GM04504 (cell line): ENCODE results near the gene SPHK1.

Source experiments
- DNase-seq: peaks from one replicate; pipeline ENCODE4 v3.0.0-alpha.2; 2012; ENCODE audit warnings: low read depth

SPHK1 gene

GRCh38 chr17:76363107-76363842 lies 21.1 kb upstream of the SPHK1 start:
- no peak for DNase-seq

DNA sequence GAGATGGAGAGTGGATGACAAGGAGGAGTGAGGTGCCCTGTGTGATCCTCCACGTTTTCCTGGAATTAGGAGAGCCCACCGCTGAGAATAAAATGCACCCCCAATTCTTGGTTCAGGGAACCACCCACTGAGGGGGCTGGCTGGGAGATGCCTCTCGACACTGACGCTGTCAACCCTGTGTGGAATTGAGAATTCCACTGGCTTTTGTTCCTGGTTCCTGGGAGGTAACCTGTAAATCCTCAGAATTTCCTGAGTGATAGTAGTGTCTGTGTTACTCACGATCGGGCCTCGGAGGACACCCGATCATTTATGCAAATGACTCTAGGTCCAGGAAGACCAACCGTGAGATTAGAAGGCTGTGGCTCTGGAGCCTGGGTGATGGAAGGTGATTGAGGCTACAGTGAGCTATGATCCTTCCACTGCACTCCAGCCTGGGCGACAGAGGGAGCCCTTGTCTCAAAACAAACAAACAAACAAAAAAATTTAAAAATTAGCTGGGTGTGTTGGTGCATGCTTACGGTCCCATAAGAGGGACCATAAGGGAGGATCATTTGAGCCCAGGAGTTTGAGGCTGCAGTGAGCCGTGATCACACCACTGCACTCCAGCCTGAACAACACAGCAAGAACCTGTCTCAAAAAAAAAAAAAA lies 19.0 kb upstream of the SPHK1 start:
- DNase-seq: no peak

DNA sequence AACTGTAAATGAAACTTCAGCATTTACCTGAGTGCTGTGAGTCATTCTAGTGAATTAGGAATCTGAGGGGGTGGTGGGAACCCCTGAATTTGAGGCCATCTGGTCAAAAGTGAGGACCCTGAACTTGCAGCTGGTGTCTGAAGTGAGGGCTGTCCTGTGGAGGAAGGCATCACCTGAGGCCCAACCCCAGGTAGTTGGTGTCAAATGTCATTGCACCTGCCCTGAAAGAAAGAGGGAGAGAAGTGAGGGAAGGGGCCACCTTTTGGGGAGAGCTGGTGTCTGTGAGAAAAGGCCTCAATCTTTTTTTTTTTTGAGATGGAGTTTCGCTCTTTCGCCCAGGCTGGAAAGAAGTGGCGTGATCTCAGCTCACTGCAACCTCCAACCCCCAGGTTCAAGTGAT lies 18.2 kb upstream of the SPHK1 start:
- DNase-seq: no peak

DNA sequence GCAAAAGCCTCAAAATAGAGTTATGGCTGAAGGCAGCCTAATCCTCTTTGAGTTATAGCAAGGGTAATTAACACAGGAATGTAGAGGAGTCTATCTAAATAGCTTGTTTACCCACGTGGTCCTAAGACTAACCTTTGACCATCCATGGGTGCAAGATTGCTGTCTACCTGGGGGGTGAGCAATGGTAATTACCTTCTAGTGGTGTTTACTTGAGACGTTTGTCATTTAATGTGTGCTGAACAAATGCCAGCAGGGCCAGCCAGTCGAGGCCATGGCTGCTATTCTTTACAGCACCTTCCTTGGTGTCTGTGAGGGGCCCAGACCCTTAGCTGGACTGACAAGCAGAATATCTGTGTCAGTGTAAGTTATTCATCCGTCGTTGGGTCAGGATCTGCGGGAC lies 16.8 kb upstream of the SPHK1 start:
- no peak for DNase-seq

GRCh38 chr17:76368545-76368944 lies 15.9 kb upstream of the SPHK1 start:
- DNase-seq: peak; percentile 51

GRCh38 chr17:76369379-76369778 lies 15.0 kb upstream of the SPHK1 start:
- DNase-seq: no peak

GRCh38 chr17:76369804-76370203 lies 14.6 kb upstream of the SPHK1 start:
- DNase-seq: no peak

DNA sequence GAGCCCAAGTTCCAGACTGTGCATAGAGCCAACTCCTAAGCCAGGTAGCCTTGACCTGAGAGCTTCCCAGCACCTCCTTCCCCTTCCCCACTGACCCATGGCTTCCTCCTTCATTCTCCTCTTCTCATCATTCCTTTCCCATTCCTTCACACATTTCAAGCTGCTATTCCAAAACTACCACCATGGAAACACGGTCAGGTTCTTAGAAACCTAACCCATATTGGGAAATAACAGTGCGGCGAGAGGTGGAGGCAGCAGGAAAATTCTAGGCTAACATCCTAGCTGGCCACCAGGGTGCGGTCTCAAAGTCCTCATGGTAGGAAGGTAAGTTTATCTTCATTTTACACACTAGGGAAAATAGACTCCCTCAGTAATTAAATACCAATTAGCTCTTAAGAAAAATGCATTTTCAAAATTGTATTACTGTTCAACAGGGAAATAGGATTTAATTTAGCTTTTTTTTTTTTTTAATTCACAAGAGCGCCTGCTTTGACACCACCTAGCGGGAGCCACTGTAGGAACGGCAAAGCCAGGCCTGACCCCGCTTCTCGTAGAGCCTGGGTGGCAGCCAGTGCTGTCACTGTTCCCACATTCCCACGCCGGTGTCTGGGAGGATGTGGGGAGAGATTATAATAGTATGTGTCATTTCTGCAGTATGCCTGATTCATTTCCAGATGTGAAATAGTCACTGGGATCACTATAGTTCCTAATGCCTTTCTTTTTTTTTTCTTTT lies 14.0 kb upstream of the SPHK1 start:
- peak; percentile 98 for DNase-seq

- DNase-seq: peak; percentile 95
Measured at GRCh38 chr17:76371656-76372628, 12.5 kb upstream of the SPHK1 start.

DNA sequence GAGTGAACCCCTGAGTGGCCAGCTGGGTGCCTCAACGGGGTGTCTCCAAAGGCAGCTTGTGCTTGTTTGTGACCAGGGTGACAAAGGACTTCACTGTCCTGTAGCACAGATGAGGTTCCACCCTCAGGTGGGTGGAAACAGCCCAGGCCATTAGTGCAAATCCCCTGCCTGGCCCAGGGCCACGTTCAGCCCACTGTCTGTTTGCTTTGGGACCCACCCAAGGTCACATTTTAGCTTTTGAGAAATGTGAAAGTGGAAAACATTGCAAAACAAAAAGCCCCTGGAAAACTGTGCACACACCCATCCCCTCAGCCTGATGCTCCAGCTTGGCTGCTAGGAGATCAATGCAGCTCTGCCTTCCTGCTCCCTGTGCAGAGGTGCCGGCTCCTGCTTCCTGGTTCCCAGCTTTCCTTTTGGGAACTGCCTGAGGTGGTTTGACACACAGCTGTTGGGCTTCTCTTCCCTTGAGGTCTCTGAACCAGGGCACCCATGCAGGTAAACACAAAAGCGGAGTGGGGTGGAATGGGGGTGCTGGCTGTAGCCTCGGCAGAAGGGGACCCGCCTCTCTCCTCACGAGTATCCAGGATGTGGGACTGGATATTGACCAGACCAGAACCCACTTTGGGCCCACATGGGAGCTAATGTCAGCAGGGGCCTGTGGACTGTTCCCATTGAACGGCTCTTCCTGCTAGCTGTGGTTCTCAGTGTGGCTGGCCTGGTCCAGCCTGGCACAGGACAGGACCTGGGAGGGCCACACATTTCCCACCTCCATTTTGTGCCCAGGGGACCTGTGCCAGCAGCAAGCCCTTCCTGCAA lies 7.9 kb upstream of the SPHK1 start:
- no peak for DNase-seq

DNA sequence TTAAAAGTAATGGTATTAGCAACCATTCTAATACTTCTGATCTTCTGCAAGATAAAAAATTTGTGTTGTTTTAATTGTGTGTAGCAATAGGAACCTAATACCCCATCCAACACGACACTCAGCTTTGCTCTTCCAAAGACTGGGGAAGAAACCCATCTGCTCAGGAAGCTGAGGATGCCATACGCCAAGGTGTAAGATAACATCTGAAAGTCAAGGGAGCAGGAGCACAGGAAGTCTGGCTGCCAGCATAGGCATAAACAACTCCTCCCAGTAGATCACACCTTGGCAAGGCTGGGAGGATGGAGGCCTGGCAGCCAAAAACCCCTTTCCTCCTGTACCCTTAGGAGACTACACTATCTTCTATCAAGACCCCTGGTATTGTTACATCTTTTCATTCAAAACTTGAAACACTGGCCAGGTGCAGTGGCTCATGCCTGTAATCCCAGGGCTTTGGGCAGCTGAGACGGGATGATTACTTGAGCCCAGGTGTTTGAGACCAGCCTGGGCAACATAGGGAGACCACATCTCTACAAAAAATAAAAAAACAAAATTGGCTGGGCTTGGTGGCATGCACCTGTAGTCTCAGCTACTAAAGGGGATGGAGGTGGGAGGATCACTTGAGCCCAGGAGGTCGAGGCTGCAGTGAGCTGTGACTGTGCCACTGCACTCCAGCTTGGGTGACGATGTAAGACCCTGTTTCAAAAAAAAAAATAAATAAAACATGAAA lies 5.7 kb upstream of the SPHK1 start:
- no peak for DNase-seq

DNA sequence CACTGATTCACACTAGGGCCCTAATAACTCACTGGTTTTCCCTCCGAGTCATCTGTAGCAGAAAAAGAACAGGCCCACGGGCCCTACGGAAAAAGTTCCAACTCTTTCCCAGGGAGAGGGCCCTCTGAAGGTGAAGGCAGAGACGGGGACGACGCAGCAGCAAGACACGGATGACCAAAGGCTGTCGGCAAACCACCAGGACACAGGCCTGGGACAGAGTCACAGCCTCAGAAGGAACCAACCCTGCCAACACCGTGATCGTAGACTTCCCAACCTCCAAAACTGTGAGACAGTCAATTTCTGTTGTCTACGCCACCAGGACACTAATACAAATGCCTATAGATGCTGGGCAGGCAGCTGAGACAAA lies 5.2 kb upstream of the SPHK1 start:
- no peak for DNase-seq

DNA sequence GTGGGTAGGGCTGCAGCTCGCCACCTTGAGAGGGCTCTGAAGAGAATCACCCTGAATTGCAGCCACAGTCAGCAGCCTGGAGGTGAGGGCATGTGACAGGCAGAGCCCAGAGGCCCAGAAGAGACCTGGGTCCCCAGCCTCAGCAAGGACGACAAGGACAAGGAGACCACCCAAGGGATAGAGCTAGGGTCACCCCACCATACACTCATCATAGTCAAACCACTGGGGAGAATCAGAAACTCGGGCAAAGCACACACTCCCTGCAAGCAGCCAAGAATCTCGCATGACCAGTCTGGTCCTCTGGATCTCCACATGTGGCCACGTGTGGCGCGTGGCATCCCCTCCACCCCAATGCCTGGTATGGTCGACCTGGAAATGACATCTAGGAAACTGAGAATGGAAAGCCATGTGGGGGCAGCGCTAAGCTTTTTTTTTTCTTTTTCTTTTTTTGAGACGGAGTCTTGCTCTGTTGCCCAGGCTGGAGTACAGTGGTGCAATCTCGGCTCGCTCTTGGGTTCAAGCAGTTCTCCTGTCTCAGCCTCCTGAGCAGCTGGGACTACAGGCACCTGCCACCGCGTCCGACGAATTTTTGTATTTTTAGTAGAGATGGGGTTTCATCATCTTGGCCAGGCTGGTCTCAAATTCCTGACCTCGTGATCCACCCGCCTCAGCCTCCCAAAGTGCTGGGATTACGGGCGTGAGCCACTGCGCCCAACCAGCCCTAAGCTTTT lies 4.6 kb upstream of the SPHK1 start:
- DNase-seq: no peak

GRCh38 chr17:76381633-76382350 lies 2.6 kb upstream of the SPHK1 start:
- DNase-seq: no peak

GRCh38 chr17:76382351-76382802 lies 2.0 kb upstream of the SPHK1 start:
- DNase-seq: no peak

DNA sequence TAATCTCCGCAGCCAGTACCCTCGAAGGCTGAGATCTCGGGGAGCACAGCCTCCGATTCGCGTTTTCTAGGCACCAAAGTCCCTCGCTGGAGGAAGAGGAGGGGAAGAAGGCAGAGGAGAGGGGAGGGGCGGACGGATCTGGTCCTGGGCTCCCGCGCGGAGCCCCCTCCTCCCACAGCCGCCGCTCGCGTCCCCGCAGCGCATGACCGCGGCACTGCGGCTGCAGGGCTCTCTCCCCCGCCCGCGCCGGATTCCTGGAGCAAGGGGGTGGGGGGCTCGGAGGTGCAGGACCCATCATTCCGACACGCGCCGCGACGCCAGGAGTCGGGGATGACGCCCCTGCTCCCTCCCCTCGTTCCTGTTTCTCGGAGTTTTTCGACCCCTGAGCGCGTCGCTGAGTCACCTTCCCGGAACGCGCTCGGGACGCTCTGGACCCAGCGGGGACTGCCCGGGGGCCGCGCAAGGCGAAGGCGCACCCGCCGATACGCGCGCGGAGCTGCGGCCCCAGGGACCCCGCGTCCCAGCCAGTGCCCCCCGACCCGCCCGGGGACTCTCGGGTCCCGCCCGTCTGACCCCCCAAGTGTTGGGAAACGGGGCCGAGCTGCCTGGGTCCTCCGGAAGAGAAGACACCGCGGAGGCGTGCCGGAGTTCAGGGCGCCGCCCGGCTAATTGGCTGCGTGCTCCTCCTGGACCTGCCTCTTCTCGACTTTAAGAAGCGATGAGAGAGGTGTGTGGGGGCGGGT lies 1.4 kb upstream of the SPHK1 start:
- peak; percentile 46 for DNase-seq

GRCh38 chr17:76383546-76384221 lies 725 bp upstream of the SPHK1 start:
- peak; percentile 24 for DNase-seq
